ENCODE data around the gene LENG8. TPM values are rescaled to one million over a fixed set of nuclear protein-coding genes. Genes with fewer than 3 reads are reported as not detected.

LENG8 gene
- total and polyA plus RNA-seq, 2 of the 4 experiments (the other 2 are of a cell fraction) = 21.1 to 93.9 TPM

DNA sequence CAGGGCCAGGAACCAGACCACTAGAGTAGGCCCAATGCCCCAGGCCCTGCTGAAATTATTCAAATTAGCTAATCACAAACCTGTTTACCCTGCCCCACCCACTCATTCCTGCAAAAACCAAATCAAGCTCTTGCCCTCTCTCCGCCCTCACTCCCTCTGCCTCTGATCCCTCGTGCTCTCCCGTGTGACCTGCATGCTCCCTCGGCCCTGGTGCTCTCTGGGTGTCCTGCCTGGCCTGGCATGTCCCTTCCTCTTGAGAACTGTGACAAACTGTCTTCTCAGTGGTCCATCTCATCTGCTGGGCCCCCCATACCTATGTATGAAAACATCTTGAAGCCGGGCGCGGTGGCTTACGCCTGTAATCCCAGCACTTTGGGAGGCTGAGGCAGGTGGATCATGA lies 45.9 kb upstream of the LENG8 start:
- H3K9me3 ChIP-seq (ENCODE audit: control insufficient read depth, insufficient read depth, low read length) = peaks cover 7% of the 10 kb centered on the region
- H3K36me3 ChIP-seq (ENCODE audit: control insufficient read depth, insufficient read depth, low read length) = no peaks in the 10 kb centered on the region
- no peak overlapping the region for H4K5ac ChIP-seq (ENCODE audit: low read depth, low read length)
- dilution Hi-C loops (cut with HindIII; ENCODE audit: low sequenced_read_pairs, unreplicated experiment) = no loop called here
- in situ Hi-C loops (cut with MboI; ENCODE audit: low sequenced_read_pairs) = no loop called here
- ATAC-seq (ENCODE audit: low read depth) (no peak), DNase-seq (no peak)
- no peak overlapping the region for H2BK5ac ChIP-seq (ENCODE audit: low read depth, low read length, poor library complexity, severe bottlenecking)
- no peak overlapping the region for H2BK15ac ChIP-seq (ENCODE audit: low read depth, low read length)
- H3K79me1 ChIP-seq (ENCODE audit: low read depth in 1 of 2, low read length in 2 of 2) = no peaks in the 10 kb centered on the region
- H4K8ac ChIP-seq (ENCODE audit: low read depth in 2 of 2, low read length in 2 of 2) = no peak overlapping the region
- H2AFZ ChIP-seq (replicated peaks; ENCODE audit: low read length, poor library complexity) = no peak overlapping the region
- ChIA-PET POLR2A (ENCODE audit: unreplicated experiment) (no interaction called here), CTCF (interaction anchor here (0.7 to 1.2 kb wide), 2 partner anchors 12 to 307 kb away, joined by 3 to 4 read pairs; no protein-coding TSS in a partner anchor)
- H2AK9ac ChIP-seq (replicated peaks; ENCODE audit: low read depth, low read length, poor library complexity) = no peak overlapping the region
- H3K18ac ChIP-seq (ENCODE audit: low read depth, low read length) = no peak overlapping the region
- H3K14ac ChIP-seq (replicated peaks; ENCODE audit: low read depth, low read length) = no peak overlapping the region
- no peak overlapping the region for H3K23ac ChIP-seq (ENCODE audit: low read depth, low read length)
- BruUV-seq (replicated peaks) = no TSS peak
- no peak overlapping the region for H2AK5ac ChIP-seq (ENCODE audit: low read depth, low read length)
- H3K4ac ChIP-seq (ENCODE audit: low read depth, low read length) = no peak overlapping the region
- no peak overlapping the region for H3K56ac ChIP-seq (ENCODE audit: extremely low read depth, insufficient read depth, low read length)
- no peak overlapping the region for H3K27ac ChIP-seq (ENCODE audit: insufficient read depth, low read length)
- intact Hi-C loops (cut with micrococcal nuclease) = no loop called here
- no peak overlapping the region for H4K91ac ChIP-seq (ENCODE audit: insufficient read depth, low read depth, low read length)
- H3K4me3 ChIP-seq (ENCODE audit: insufficient read depth, low read depth, low read length) = no peak overlapping the region
- H2BK120ac ChIP-seq (ENCODE audit: low read depth, low read length) = no peak overlapping the region
- H3K4me1 ChIP-seq (ENCODE audit: control insufficient read depth, insufficient read depth, low read length) = no peaks in the 10 kb centered on the region
- no peaks in the 10 kb centered on the region for H3K9me1 ChIP-seq (ENCODE audit: insufficient read depth, low read length)
- H2BK20ac ChIP-seq (ENCODE audit: low read depth, low read length) = no peak overlapping the region
- TF ChIP-seq RCOR1 (IDR thresholded peaks at IDR 0.05; ENCODE audit: insufficient replicate concordance, low read length) (no peak), FOS (IDR thresholded peaks at IDR 0.05; ENCODE audit: low read depth, low read length) (no peak), MAFK (IDR thresholded peaks at IDR 0.05; ENCODE audit: low read depth, low read length) (no peak)
- H3K4me2 ChIP-seq (ENCODE audit: low read depth, low read length) = no peak overlapping the region
- 49% methylated on average over 4 of the region's 8 CpGs; no CpG with 5 or more reads in 1 of the 2 experiments for WGBS, 2 experiments (ENCODE audit: extremely low coverage in 2 of 2, insufficient read length in 1 of 2)
- H3K9ac ChIP-seq (ENCODE audit: low read depth, low read length) = no peak overlapping the region
- no peaks in the 10 kb centered on the region for H4K20me1 ChIP-seq (ENCODE audit: insufficient read depth, low read length)
- H3K27me3 ChIP-seq (ENCODE audit: control insufficient read depth, insufficient read depth, low read length) = no peaks in the 10 kb centered on the region

Data from IMR-90 (cell line).